ENCODE data around the gene TMEM258.
A peak's percentile ranks its signal among the peaks of the same experiment; 100 is the strongest.

TMEM258 gene

GRCh38 chr11:61826930-61827570 lies 34.7 kb upstream of the TMEM258 start:
- DNase-seq (ENCODE audit: low read depth in 2 of 2, low spot score in 1 of 2): no peak

- no peak for DNase-seq (ENCODE audit: low read depth in 2 of 2, low spot score in 1 of 2)
Observed at GRCh38 chr11:61820174-61820573, 27.8 kb upstream of the TMEM258 start.

GRCh38 chr11:61817471-61818202 lies 25.2 kb upstream of the TMEM258 start:
- no peak for DNase-seq (ENCODE audit: low read depth in 2 of 2, low spot score in 1 of 2)

GRCh38 chr11:61816736-61817455 lies 24.5 kb upstream of the TMEM258 start, which contains the start of gene FADS1:
FADS1 (minus strand) TSS chr11:61817003; CDS start chr11:61816929, 74 bp downstream.
- DNase-seq (ENCODE audit: low read depth in 2 of 2, low spot score in 1 of 2): peak; percentile 31 to 60

- DNase-seq (ENCODE audit: low read depth in 2 of 2, low spot score in 1 of 2): peak in 1 of 2 donors; percentile 49
Observed at GRCh38 chr11:61815790-61816735, 23.7 kb upstream of the TMEM258 start.

- peak in 1 of 2 donors; percentile 34 for DNase-seq (ENCODE audit: low read depth in 2 of 2, low spot score in 1 of 2)
Observed at GRCh38 chr11:61814958-61815789, 22.8 kb upstream of the TMEM258 start.

GRCh38 chr11:61814247-61814957 lies 22.0 kb upstream of the TMEM258 start:
- no peak for DNase-seq (ENCODE audit: low read depth in 2 of 2, low spot score in 1 of 2)

- DNase-seq (ENCODE audit: low read depth in 2 of 2, low spot score in 1 of 2): no peak
Observed at GRCh38 chr11:61812736-61813411, 20.5 kb upstream of the TMEM258 start.

GRCh38 chr11:61811831-61812230 lies 19.4 kb upstream of the TMEM258 start:
- DNase-seq (ENCODE audit: low read depth in 2 of 2, low spot score in 1 of 2): no peak

GRCh38 chr11:61810671-61811175 lies 18.3 kb upstream of the TMEM258 start:
- DNase-seq (ENCODE audit: low read depth in 2 of 2, low spot score in 1 of 2): no peak

GRCh38 chr11:61806785-61807184 lies 14.4 kb upstream of the TMEM258 start:
- DNase-seq (ENCODE audit: low read depth in 2 of 2, low spot score in 1 of 2): no peak

- DNase-seq (ENCODE audit: low read depth in 2 of 2, low spot score in 1 of 2): no peak
Observed at GRCh38 chr11:61805146-61805545, 12.7 kb upstream of the TMEM258 start.

GRCh38 chr11:61803889-61804647 lies 11.7 kb upstream of the TMEM258 start:
- DNase-seq (ENCODE audit: low read depth in 2 of 2, low spot score in 1 of 2): no peak

- no peak for DNase-seq (ENCODE audit: low read depth in 2 of 2, low spot score in 1 of 2)
Observed at GRCh38 chr11:61802605-61803004, 10.2 kb upstream of the TMEM258 start.

- no peak for DNase-seq (ENCODE audit: low read depth in 2 of 2, low spot score in 1 of 2)
Observed at GRCh38 chr11:61800331-61801281, 8.2 kb upstream of the TMEM258 start.

GRCh38 chr11:61799665-61800284 lies 7.4 kb upstream of the TMEM258 start:
- no peak for DNase-seq (ENCODE audit: low read depth in 2 of 2, low spot score in 1 of 2)

Measured in stimulated activated CD8-positive, alpha-beta memory T cell treated with anti-CD3 and anti-CD28 coated beads, Interleukin-4, amount 100 ng/mL, for 4 hours (primary cell).